KMS-11 (cell line): ENCODE data around the gene ST7L.

Source experiments
- H2AFZ ChIP-seq: fragments of 200-600 bp; sonication (generic); 2 replicates; pipeline ENCODE4 v1.6.1; 2016; ENCODE audit warnings: antibody characterized with exemption, mixed run types, low read depth
- H3K27ac ChIP-seq: fragments of 200-600 bp; sonication (generic); 2 replicates; pipeline ENCODE4 v1.6.1; 2016; ENCODE audit warnings: mild to moderate bottlenecking, mixed run types
- H3K27me3 ChIP-seq: fragments of 200-600 bp; sonication (generic); 2 replicates; pipeline ENCODE4 v1.6.1; 2017; ENCODE audit warnings: mild to moderate bottlenecking, low read depth, mixed run types, moderate library complexity; ENCODE audit not compliant: insufficient read depth
- H3K36me3 ChIP-seq: fragments of 200-600 bp; sonication (generic); 2 replicates; pipeline ENCODE4 v1.6.1; 2017; ENCODE audit warnings: mild to moderate bottlenecking, mixed run types; ENCODE audit not compliant: insufficient read depth
- H3K4me1 ChIP-seq: fragments of 200-600 bp; sonication (generic); 2 replicates; pipeline ENCODE4 v1.6.1; 2016; ENCODE audit warnings: mild to moderate bottlenecking, low read depth, mixed run types; ENCODE audit not compliant: poor library complexity, severe bottlenecking
- H3K4me2 ChIP-seq: fragments of 200-600 bp; sonication (generic); 2 replicates; pipeline ENCODE4 v1.7.0; 2016; ENCODE audit warnings: mild to moderate bottlenecking, mixed run types
- H3K4me3 ChIP-seq: fragments of 200-600 bp; sonication (generic); IDR thresholded peaks from 2 replicates; pipeline ENCODE4 v1.6.1; 2017; ENCODE audit warnings: low read depth, low read length, mixed read lengths; ENCODE audit not compliant: insufficient read depth
- H3K79me2 ChIP-seq: fragments of 200-600 bp; sonication (generic); 2 replicates; pipeline ENCODE4 v1.6.1; 2016; ENCODE audit warnings: low read depth, mixed run types; ENCODE audit not compliant: insufficient read depth
- H3K9ac ChIP-seq: fragments of 200-600 bp; sonication (generic); 2 replicates; pipeline ENCODE4 v1.6.1; 2016; ENCODE audit warnings: mild to moderate bottlenecking, mixed run types
- H4K20me1 ChIP-seq: fragments of 200-600 bp; sonication (generic); 2 replicates; pipeline ENCODE4 v1.6.1; 2016; ENCODE audit warnings: mild to moderate bottlenecking, mixed run types; ENCODE audit not compliant: insufficient read depth
- CTCF ChIP-seq: fragments of 200-600 bp; sonication (generic); conservative IDR thresholded peaks from 2 replicates; pipeline ENCODE4 v1.6.1; 2017; ENCODE audit warnings: low read depth, mild to moderate bottlenecking, antibody characterized with exemption, low read length, moderate library complexity, mixed read lengths

The ST7L gene

DNA sequence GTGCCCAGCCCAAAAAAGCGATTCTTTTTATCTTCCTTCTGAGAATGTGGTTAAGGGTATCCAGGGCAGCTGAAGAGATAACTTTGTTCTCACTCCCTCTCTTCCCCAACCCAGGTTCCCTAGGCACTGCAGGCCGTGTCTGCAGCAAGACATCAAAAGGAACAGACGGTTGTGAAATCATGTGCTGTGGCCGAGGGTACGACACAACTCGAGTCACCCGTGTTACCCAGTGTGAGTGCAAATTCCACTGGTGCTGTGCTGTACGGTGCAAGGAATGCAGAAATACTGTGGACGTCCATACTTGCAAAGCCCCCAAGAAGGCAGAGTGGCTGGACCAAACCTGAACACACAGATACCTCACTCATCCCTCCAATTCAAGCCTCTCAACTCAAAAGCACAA is 98.8 kb downstream of the ST7L start:
- no peak overlapping the region for H3K4me2 ChIP-seq
- H3K79me2 ChIP-seq, result no peaks in the 10 kb centered on the region
- no peak overlapping the region for H2AFZ ChIP-seq
- no peaks in the 10 kb centered on the region for H3K36me3 ChIP-seq
- H3K4me3 ChIP-seq, result no peak overlapping the region
- no peaks in the 10 kb centered on the region for H4K20me1 ChIP-seq
- H3K27ac ChIP-seq, result no peak overlapping the region
- no peak for TF ChIP-seq CTCF
- no peaks in the 10 kb centered on the region for H3K27me3 ChIP-seq
- no peaks in the 10 kb centered on the region for H3K4me1 ChIP-seq
- H3K9ac ChIP-seq, result no peak overlapping the region

DNA sequence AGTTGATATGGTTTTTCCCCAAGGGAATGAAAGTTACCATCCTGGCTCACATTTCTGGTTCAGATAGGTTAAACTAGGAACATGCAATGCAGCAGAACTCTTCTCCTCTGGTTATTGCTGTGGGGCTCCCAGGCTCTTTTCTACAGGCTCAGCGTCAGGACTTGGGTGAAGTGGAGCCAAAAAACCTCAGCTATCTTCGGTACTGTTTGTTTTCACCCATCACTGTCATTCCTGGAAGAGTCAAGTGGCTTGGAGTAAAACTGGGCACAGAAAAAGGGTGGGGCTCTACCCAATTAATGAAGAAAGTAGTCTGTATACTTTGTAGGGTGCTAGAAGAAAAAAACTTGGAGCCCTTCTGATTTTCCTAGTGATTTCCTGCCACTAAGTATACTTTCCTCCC is 100.8 kb downstream of the ST7L start:
- no peak overlapping the region for H2AFZ ChIP-seq
- H4K20me1 ChIP-seq, result no peaks in the 10 kb centered on the region
- H3K4me2 ChIP-seq, result no peak overlapping the region
- no peak for TF ChIP-seq CTCF
- H3K79me2 ChIP-seq, result no peaks in the 10 kb centered on the region
- H3K4me1 ChIP-seq, result no peaks in the 10 kb centered on the region
- no peaks in the 10 kb centered on the region for H3K27me3 ChIP-seq
- no peaks in the 10 kb centered on the region for H3K36me3 ChIP-seq
- no peak overlapping the region for H3K4me3 ChIP-seq
- no peak overlapping the region for H3K27ac ChIP-seq
- H3K9ac ChIP-seq, result no peak overlapping the region

- Histone ChIP-seq H3K9ac (no peak overlapping the region), H3K27me3 (no peaks in the 10 kb centered on the region), H2AFZ (no peak overlapping the region), H3K36me3 (no peaks in the 10 kb centered on the region), H3K4me3 (no peak overlapping the region), H4K20me1 (no peaks in the 10 kb centered on the region), H3K4me2 (no peak overlapping the region), H3K79me2 (no peaks in the 10 kb centered on the region), H3K27ac (no peak overlapping the region), H3K4me1 (no peaks in the 10 kb centered on the region)
- TF ChIP-seq CTCF, result no peak
Observed at GRCh38 chr1:112517646-112518045, 101.3 kb downstream of the ST7L start.

GRCh38 chr1:112517231-112517630 is 101.7 kb downstream of the ST7L start:
- Histone ChIP-seq H2AFZ (no peak overlapping the region), H3K4me2 (no peak overlapping the region), H3K36me3 (no peaks in the 10 kb centered on the region), H3K4me3 (no peak overlapping the region), H3K79me2 (no peaks in the 10 kb centered on the region), H3K9ac (no peak overlapping the region), H3K27me3 (no peaks in the 10 kb centered on the region), H4K20me1 (no peaks in the 10 kb centered on the region), H3K27ac (no peak overlapping the region), H3K4me1 (no peaks in the 10 kb centered on the region)
- no peak for TF ChIP-seq CTCF

- Histone ChIP-seq H3K27ac (no peak overlapping the region), H3K36me3 (no peaks in the 10 kb centered on the region), H2AFZ (no peak overlapping the region), H3K9ac (no peak overlapping the region), H3K4me3 (no peak overlapping the region), H4K20me1 (no peaks in the 10 kb centered on the region), H3K4me2 (no peak overlapping the region), H3K4me1 (no peaks in the 10 kb centered on the region), H3K79me2 (no peaks in the 10 kb centered on the region), H3K27me3 (no peaks in the 10 kb centered on the region)
- TF ChIP-seq CTCF, result no peak
Observed at GRCh38 chr1:112516141-112516540, 102.8 kb downstream of the ST7L start.
